Measurements from ENCODE around the gene F12.

The F12 gene

DNA sequence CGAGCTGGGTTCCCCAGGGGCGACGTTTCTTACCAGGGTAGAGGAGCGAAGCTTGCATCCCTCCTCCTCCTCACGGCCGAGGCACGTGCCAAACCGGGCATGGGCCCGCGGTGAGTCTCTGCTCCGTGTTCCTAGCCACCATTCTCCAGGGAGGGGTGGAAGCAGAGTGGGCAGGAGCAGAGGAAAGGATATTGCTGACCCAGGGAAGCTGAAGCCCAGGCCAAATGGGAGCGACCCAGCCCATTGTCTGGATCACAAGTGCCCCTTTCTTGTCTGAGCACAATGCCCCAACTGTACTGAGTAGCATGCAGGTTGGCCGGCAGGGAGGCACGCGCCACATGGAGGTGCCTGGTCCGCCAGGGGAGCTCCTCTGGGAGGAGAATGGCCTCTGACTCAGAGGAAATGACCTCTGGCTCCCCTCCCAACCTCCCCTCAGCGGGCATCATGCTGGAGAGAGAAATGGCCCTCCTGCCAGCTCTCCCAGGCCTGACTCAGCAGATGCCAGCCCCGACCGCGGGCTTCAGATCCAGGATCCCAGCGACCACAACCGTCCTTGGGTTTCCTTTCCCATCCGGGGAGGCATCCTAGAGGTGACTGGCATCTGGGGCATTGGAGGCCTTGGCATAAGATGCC is 38.4 kb upstream of the F12 start:
- TF ChIP-seq MYC (IDR thresholded peaks at IDR 0.05; ENCODE audit: low read depth, low read length) (peak; percentile 66; the same call in 1 of the 2 replicates), POLR2A (IDR thresholded peaks at IDR 0.05; ENCODE audit: extremely low read depth, insufficient read length) (no peak)
- H3K4me3 ChIP-seq (ENCODE audit: low read depth, low read length) = peak overlapping the region; percentile 55
- DNase-seq (ENCODE audit: low read depth) = peak; percentile 82

- TF ChIP-seq MYC (IDR thresholded peaks at IDR 0.05; ENCODE audit: low read depth, low read length) = peak; percentile 79
- no peak for TF ChIP-seq POLR2A (IDR thresholded peaks at IDR 0.05; ENCODE audit: extremely low read depth, insufficient read length)
- TF ChIP-seq, protein P1, sequence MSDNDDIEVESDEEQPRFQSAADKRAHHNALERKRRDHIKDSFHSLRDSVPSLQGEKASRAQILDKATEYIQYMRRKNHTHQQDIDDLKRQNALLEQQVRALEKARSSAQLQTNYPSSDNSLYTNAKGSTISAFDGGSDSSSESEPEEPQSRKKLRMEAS (IDR thresholded peaks at IDR 0.05; ENCODE audit: low read depth, low read length) = peak; percentile 68
- TF ChIP-seq, protein P2, sequence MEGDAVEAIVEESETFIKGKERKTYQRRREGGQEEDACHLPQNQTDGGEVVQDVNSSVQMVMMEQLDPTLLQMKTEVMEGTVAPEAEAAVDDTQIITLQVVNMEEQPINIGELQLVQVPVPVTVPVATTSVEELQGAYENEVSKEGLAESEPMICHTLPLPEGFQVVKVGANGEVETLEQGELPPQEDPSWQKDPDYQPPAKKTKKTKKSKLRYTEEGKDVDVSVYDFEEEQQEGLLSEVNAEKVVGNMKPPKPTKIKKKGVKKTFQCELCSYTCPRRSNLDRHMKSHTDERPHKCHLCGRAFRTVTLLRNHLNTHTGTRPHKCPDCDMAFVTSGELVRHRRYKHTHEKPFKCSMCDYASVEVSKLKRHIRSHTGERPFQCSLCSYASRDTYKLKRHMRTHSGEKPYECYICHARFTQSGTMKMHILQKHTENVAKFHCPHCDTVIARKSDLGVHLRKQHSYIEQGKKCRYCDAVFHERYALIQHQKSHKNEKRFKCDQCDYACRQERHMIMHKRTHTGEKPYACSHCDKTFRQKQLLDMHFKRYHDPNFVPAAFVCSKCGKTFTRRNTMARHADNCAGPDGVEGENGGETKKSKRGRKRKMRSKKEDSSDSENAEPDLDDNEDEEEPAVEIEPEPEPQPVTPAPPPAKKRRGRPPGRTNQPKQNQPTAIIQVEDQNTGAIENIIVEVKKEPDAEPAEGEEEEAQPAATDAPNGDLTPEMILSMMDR (IDR thresholded peaks at IDR 0.05; ENCODE audit: low read depth, low read length) = no peak
- H3K4me3 ChIP-seq (ENCODE audit: low read depth, low read length) = peak overlapping the region; percentile 55
- peak; percentile 78 for DNase-seq (ENCODE audit: low read depth)
These were observed 37.8 kb upstream of the F12 start for GRCh38 chr5:177447066-177447610.

GRCh38 chr5:177446200-177447065 is 37.1 kb upstream of the F12 start, which contains the start of gene PRR7:
PRR7 (plus strand) TSS chr5:177446814; CDS start chr5:177455068, 8,254 bp downstream.
- peak; percentile 80 for DNase-seq (ENCODE audit: low read depth)
- H3K4me3 ChIP-seq (ENCODE audit: low read depth, low read length) = peak within 1 kb of the TSS; percentile 55
- TF ChIP-seq, protein P1 (IDR thresholded peaks at IDR 0.05; ENCODE audit: low read depth, low read length) = peak; percentile 10; the same call in 1 of the 2 replicates
- TF ChIP-seq, protein P2 (IDR thresholded peaks at IDR 0.05; ENCODE audit: low read depth, low read length) = no peak
- TF ChIP-seq MYC (IDR thresholded peaks at IDR 0.05; ENCODE audit: low read depth, low read length) (no peak), POLR2A (IDR thresholded peaks at IDR 0.05; ENCODE audit: extremely low read depth, insufficient read length) (peak; percentile 28)

DNA sequence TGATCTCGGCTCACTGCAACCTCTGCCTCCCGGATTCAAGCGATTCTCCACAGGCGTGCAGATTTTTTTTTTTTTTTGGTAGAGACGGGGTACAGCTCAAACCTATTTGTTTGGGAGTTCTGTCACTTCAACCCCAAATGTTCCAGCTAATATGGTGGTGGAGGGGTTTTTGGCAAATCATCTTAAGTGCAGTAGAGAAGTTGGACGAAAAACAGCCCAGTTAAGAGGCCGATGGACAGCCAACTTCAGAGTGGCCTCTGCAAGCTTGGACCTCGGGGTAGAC is 36.5 kb upstream of the F12 start:
- TF ChIP-seq MYC (IDR thresholded peaks at IDR 0.05; ENCODE audit: low read depth, low read length) (no peak), POLR2A (IDR thresholded peaks at IDR 0.05; ENCODE audit: extremely low read depth, insufficient read length) (no peak)
- TF ChIP-seq, protein P2 (IDR thresholded peaks at IDR 0.05; ENCODE audit: low read depth, low read length) = no peak
- TF ChIP-seq, protein P1 (IDR thresholded peaks at IDR 0.05; ENCODE audit: low read depth, low read length) = no peak
- H3K4me3 ChIP-seq (ENCODE audit: low read depth, low read length) = peak overlapping the region; percentile 54
- no peak for DNase-seq (ENCODE audit: low read depth)

DNA sequence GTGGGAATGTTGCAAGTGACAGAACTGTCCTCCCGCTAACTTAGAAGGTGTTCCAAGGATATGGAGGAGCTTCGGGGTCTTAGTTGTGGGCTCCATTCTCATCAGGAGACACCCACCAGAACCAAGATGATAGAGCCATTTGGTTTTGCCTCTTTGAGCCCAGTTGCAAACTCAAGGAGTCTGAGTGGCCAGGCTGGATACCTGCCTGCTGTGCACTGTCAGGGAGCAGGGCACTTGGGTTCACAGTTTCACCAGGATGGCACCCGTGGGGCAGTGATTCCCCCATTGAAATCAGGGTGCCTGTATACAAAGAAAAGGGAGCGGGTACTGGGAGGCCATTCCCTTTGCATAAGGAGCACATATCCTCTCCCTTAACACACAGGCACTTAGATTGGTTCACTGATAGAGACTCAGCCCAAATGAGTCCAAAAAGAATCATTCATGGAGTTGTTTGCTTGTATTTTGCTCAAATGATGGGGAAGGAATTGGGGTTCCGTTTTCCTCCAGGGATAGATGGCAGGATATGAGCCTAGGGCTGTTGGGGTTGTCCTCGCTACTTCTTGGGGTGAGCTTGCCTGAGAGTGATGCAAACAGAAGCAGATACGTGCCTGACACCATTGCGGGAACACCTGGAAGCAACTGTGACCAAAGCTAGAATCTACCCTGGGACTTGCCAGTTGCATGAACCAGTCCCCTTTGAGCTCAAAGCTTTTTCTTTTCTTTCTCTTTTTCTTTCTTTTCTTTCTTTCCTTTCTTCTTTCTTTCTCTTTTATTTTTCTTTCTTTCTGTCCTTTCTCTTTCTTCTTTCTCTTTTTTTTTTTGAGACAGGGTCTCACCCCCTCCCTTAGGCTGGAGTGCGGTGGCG is 35.9 kb upstream of the F12 start:
- TF ChIP-seq MYC (IDR thresholded peaks at IDR 0.05; ENCODE audit: low read depth, low read length) = no peak
- no peak for TF ChIP-seq POLR2A (IDR thresholded peaks at IDR 0.05; ENCODE audit: extremely low read depth, insufficient read length)
- TF ChIP-seq, protein P1 (IDR thresholded peaks at IDR 0.05; ENCODE audit: low read depth, low read length) = no peak
- peak; percentile 49 for DNase-seq (ENCODE audit: low read depth)
- no peak overlapping the region for H3K4me3 ChIP-seq (ENCODE audit: low read depth, low read length)

All from NB4 (cell line).